Islet precursor cell (in vitro differentiated cells): ENCODE measurements around the gene TNFRSF9.

ENCODE experiments used
- DNase-seq: peaks from one replicate; pipeline ENCODE4 v3.0.0-alpha.2; 2018

TNFRSF9 gene

DNA sequence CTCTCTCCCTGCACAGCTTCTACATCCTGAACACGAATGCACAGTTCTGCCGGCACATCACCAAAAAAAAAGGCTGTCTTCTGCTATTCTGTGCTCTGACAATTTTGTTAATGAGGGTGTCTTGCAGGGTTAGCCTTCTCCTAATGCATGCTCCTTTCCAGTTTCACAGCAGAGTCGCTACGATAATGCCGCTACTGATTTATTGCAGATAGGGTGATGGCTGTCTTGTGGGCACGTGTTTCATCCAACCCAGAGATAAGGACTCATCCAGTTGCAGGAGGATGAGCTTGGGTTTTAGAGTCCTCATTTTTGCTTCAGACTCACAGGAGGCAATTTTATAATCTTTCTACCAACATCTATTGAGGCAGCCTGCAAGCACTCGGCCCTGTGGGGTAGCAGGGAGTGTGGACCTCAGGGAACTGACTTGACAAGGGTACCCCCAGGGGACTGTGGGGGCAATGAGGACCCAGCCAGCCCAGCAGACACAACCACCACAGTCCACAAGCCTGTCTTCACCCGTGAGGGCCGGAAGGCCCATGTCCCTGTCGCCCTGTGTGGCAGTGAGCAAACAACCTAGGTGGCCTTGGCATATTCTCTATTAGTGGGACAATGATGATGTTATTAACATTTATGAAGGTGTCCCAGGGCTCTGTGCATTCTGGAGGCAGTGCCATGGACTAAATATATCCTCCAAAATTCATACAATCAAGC, 72.4 kb downstream of the TNFRSF9 start:
- DNase-seq: no peak

DNA sequence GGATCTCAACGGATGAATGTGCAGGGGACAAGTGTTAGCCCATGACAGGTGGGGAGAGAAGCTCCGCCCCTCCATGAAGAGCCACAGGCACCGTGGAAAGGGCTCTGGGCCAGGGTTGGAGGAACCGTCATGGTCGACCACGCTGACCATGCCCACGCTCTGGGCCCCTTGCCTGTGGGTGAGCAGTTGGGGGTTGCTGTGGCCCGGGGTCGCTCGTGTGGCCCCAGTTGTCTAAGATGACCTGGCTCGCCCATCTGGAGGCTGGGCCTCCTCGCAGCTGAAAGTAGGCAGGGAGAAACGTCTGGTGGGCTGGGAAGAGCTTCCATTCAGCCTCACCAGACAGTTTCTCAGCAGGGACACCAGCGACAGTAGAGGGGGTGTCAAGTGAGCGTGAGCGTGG, 74.7 kb downstream of the TNFRSF9 start:
- DNase-seq: no peak
